Measurements from ENCODE around the gene SFXN2. TPM values are rescaled to one million over a fixed set of nuclear protein-coding genes. Genes with fewer than 3 reads are reported as not detected.

The SFXN2 gene
- total RNA-seq, 2 donors from 2014 or later, result 9.7 to 27.6 TPM

DNA sequence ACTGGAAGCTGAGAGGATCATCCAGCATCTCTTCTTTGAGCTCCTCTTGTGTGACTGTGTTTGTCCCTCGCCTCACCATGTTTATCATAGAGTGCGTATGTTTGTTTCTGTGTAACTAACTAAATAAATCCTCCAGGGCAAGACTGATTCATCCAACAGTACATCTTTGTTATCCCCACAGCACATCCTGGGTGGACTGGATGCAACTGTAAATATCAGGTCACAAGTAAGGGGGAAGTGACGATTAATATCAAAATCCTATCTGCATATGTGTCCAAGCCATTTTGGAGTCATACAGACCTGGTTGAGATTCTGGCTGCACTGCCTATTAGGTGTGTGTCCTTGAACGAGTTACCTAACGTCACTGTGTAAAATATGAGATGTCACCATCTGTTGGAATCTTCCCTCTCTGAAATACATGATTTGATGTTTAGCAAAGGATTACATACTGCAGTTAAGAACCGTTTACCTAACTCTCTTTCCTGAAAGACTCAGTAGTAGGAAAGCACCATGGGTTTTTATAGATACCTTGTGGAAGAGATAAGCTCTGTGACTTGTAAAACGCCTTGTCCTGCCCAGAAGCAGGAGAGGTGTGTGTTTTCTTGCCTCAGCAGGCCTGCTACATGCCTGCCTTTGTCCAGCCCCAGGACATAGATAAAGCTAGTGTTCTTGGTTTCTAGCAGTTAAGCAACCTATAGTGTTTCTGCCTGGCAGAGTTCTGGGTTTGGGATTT lies 55.1 kb downstream of the SFXN2 start:
- no peaks in the 10 kb centered on the region for H3K4me1 ChIP-seq
- no peaks in the 10 kb centered on the region for H3K27me3 ChIP-seq

DNA sequence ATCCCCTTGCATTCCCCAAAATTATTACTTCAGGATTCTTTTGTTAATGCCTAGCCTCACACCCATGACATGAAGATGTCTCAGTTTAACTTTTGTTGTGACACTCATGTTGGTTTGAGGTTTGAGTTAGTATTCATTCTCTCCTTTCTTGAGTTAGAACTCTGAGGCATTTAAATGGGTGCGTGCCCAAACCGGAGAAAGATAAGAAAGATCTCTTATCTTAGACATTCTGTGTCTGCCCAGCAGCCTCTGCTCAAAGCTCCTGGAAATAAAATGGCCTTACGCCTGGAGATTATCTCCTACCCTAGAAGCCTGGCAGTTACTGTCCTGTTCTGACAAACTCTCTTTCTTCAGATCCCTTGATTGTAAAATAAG lies 55.7 kb downstream of the SFXN2 start:
- no peak for DNase-seq
- H3K9me3 ChIP-seq, result no peaks in the 10 kb centered on the region
- H3K27ac ChIP-seq, result no peak overlapping the region
- H3K4me3 ChIP-seq, result no peak overlapping the region
- intact Hi-C loops (cut with DNase I), result no loop called here
- H3K4me1 ChIP-seq, result no peaks in the 10 kb centered on the region
- no peaks in the 10 kb centered on the region for H3K27me3 ChIP-seq
- no peak for TF ChIP-seq CTCF (IDR thresholded peaks at IDR 0.05)
- no peaks in the 10 kb centered on the region for H3K36me3 ChIP-seq
- no peak overlapping the region for H3K9ac ChIP-seq (ENCODE audit: low read depth in 2 of 2, low read length in 2 of 2)

More for the DNA sequence above, 55.1 kb downstream of the SFXN2 start:
- Histone ChIP-seq H3K9me3 (no peaks in the 10 kb centered on the region), H3K36me3 (no peaks in the 10 kb centered on the region), H3K4me3 (no peak overlapping the region), H3K9ac (ENCODE audit: low read depth in 2 of 2, low read length in 2 of 2) (no peak overlapping the region), H3K27ac (no peak overlapping the region)
- no peak for TF ChIP-seq CTCF (IDR thresholded peaks at IDR 0.05)
- intact Hi-C loops (cut with DNase I), result no loop called here
- no peak for DNase-seq

DNA sequence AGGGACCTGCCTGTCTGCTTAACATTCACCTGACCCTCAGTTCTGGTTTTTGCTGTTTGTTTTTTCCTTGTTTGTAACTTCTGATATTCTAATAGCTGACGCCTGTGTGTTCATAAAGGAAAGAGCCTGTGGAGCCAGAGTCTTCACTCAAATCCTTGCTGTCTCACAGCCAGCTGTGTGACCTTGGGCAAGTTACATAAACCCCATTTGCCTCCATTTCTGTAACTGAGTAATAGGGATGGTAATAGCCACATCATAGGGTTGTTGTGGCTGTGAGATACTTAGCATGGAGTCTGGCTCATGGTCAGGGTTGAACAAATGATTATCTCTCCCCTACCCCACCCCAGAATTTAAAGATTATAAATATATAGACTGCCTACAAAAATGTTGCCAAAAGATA lies 56.4 kb downstream of the SFXN2 start:
- no peaks in the 10 kb centered on the region for H3K4me1 ChIP-seq
- H3K9me3 ChIP-seq, result no peaks in the 10 kb centered on the region
- no peak overlapping the region for H3K4me3 ChIP-seq
- no peak for TF ChIP-seq CTCF (IDR thresholded peaks at IDR 0.05)
- no peak overlapping the region for H3K9ac ChIP-seq (ENCODE audit: low read depth in 2 of 2, low read length in 2 of 2)
- H3K36me3 ChIP-seq, result no peaks in the 10 kb centered on the region
- intact Hi-C loops (cut with DNase I), result no loop called here
- H3K27me3 ChIP-seq, result no peaks in the 10 kb centered on the region
- no peak overlapping the region for H3K27ac ChIP-seq
- DNase-seq, result no peak

GRCh38 chr10:102773320-102773719 lies 58.9 kb downstream of the SFXN2 start:
- no peaks in the 10 kb centered on the region for H3K9me3 ChIP-seq
- no peak for DNase-seq
- H3K27ac ChIP-seq, result no peak overlapping the region
- H3K27me3 ChIP-seq, result no peaks in the 10 kb centered on the region
- H3K4me3 ChIP-seq, result no peak overlapping the region
- TF ChIP-seq CTCF (IDR thresholded peaks at IDR 0.05), result no peak
- intact Hi-C loops (cut with DNase I), result no loop called here
- no peaks in the 10 kb centered on the region for H3K36me3 ChIP-seq
- no peak overlapping the region for H3K9ac ChIP-seq (ENCODE audit: low read depth in 2 of 2, low read length in 2 of 2)
- H3K4me1 ChIP-seq, result no peaks in the 10 kb centered on the region

DNA sequence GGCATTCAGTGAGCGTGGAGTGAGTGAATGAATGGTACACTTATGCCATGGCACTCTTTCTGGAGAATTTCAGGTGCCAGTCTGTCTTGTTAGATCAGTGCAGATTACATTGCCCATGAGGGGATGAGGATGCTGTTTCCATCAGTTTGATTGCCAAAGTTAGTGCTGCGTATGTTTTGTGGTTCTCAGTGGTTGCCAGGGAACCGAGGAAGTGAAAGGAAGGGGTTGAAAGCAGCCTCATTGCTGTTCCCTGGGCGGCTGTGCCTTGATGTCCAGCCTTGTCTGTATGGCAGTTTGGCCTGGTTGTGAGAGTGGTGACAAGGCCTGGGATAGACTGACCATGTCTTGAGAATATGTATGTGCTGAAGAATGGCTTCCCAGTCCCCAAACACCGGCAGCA lies 59.5 kb downstream of the SFXN2 start:
- H3K36me3 ChIP-seq, result no peaks in the 10 kb centered on the region
- H3K27ac ChIP-seq, result no peak overlapping the region
- H3K9ac ChIP-seq (ENCODE audit: low read depth in 2 of 2, low read length in 2 of 2), result no peak overlapping the region
- intact Hi-C loops (cut with DNase I), result no loop called here
- H3K27me3 ChIP-seq, result no peaks in the 10 kb centered on the region
- no peaks in the 10 kb centered on the region for H3K9me3 ChIP-seq
- H3K4me1 ChIP-seq, result no peaks in the 10 kb centered on the region
- H3K4me3 ChIP-seq, result no peak overlapping the region
- no peak for DNase-seq
- no peak for TF ChIP-seq CTCF (IDR thresholded peaks at IDR 0.05)
